Bronchial epithelial cell (primary cell): ENCODE results near the gene TOMM40. TPM values are rescaled to one million over a fixed set of nuclear protein-coding genes. Genes with fewer than 3 reads are reported as not detected.
"Not testable (repeated sequence)": the region's sequence is repeated elsewhere in the genome, so short reads cannot be mapped to it uniquely, and the experiment has no call there.

Experiments
- DNase-seq: peaks from one replicate; pipeline ENCODE4 v3.0.0-alpha.2; 2010; ENCODE audit warnings: low read depth
- FAIRE-seq: peaks from 2 replicates; lab custom pipeline; 2011; peaks lifted over from hg19 to GRCh38; lab: Jason Lieb, UNC
- H3K27me3 ChIP-seq: 2 replicates; pipeline ENCODE4 v1.5.1; 2011; ENCODE audit warnings: low read length; ENCODE audit not compliant: control insufficient read depth, insufficient read depth
- H3K36me3 ChIP-seq: 2 replicates; pipeline ENCODE4 v1.5.1; 2011; ENCODE audit warnings: low read length; ENCODE audit not compliant: control insufficient read depth, insufficient read depth
- H3K4me3 ChIP-seq: 2 replicates; pipeline ENCODE4 v1.5.1; 2011; ENCODE audit warnings: mild to moderate bottlenecking, low read depth, low read length, control low read depth
- total RNA-seq: library from RNA; depleted of rRNA; stranded (reverse); fragments of >200 nt; gene quantifications from 2 replicates; pipeline ENCODE4 v1.2.1, GENCODE V29; 2014
- TF ChIP-seq, protein P1 (sequence below): IDR thresholded peaks from 2 replicates; pipeline ENCODE4 v1.5.1; 2011; ENCODE audit warnings: mild to moderate bottlenecking, moderate library complexity, low read length, control low read depth, inconsistent platforms; ENCODE audit not compliant: insufficient read depth, severe bottlenecking

TOMM40 gene
- total RNA-seq, 1 donor from 2014 or later = 82.9 TPM

DNA sequence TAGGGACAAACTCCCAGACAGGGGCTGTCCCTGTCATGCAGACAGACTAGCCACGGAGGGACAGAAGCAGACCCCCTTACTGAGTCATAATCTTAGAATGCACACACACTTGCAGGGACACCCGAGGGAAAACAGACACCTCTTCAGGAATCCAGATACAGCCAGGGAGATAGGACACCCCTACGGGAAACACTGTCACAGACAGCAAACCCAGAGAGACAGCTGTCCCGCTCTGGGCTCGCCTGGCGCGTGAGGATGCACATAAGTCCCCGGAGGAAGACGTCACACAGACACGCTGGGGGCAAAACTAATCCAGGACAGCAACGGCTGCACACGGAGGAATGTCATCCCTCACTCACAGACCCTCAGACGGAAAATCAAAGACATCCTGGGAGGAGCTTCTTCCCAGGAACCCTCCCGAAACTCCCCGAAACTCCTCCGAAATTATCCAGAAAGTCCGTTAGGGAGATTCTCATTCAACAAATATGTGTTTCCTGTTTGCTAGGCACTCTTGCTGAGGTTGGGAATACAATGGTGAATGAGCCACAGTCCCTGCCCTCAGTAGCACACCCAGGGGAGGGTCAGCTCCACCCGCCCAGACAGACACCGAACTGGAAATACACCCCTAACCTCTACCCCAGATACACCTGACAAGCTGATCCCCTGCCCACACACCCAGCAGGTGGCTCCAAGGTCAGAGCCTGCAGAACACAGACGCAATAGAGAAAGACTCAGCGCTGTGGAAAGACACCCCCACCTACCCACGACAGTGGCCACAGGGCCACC is 15.2 kb upstream of the TOMM40 start:
- peaks cover 26% of the 10 kb centered on the region for H3K36me3 ChIP-seq
- TF ChIP-seq, protein P1, sequence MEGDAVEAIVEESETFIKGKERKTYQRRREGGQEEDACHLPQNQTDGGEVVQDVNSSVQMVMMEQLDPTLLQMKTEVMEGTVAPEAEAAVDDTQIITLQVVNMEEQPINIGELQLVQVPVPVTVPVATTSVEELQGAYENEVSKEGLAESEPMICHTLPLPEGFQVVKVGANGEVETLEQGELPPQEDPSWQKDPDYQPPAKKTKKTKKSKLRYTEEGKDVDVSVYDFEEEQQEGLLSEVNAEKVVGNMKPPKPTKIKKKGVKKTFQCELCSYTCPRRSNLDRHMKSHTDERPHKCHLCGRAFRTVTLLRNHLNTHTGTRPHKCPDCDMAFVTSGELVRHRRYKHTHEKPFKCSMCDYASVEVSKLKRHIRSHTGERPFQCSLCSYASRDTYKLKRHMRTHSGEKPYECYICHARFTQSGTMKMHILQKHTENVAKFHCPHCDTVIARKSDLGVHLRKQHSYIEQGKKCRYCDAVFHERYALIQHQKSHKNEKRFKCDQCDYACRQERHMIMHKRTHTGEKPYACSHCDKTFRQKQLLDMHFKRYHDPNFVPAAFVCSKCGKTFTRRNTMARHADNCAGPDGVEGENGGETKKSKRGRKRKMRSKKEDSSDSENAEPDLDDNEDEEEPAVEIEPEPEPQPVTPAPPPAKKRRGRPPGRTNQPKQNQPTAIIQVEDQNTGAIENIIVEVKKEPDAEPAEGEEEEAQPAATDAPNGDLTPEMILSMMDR = no peak

DNA sequence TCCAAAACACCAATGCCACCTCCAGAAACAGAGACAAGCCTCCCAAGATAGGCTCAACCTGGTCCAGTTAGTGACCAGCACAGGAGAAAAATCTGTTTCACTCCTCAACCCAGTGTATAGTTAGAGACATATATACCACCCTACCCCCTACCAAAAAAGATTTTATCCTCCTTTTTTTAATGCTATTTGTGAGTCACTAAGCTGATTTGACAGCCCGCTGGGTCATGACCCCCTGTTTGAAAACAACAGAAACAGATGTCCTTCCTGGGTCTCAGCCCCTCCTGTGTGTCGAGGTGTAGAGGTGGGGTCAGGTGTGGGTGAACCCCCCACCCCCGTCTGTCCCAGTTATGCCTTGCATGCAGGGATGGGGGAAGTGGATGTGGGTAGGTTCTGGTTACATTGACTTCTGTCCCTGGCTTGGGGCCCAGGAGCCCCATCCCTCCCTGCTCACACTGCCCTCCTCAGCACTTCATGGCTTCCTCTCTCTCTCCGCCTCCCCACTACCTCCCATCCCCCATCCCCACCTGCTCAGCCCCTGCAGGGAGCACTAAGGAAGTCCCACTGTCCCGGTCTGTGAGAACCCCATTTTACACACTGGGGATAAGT is 14.0 kb upstream of the TOMM40 start:
- FAIRE-seq = no peak
- TF ChIP-seq, protein P1 = no peak
- peaks cover 19% of the 10 kb centered on the region for H3K36me3 ChIP-seq
- no peak overlapping the region for H3K4me3 ChIP-seq
- H3K27me3 ChIP-seq = no peaks in the 10 kb centered on the region
- no peak for DNase-seq

More for the DNA sequence above, 15.2 kb upstream of the TOMM40 start:
- Histone ChIP-seq H3K27me3 (no peaks in the 10 kb centered on the region), H3K4me3 (no peak overlapping the region)
- DNase-seq = peak; percentile 60
- FAIRE-seq = peak; percentile 84

DNA sequence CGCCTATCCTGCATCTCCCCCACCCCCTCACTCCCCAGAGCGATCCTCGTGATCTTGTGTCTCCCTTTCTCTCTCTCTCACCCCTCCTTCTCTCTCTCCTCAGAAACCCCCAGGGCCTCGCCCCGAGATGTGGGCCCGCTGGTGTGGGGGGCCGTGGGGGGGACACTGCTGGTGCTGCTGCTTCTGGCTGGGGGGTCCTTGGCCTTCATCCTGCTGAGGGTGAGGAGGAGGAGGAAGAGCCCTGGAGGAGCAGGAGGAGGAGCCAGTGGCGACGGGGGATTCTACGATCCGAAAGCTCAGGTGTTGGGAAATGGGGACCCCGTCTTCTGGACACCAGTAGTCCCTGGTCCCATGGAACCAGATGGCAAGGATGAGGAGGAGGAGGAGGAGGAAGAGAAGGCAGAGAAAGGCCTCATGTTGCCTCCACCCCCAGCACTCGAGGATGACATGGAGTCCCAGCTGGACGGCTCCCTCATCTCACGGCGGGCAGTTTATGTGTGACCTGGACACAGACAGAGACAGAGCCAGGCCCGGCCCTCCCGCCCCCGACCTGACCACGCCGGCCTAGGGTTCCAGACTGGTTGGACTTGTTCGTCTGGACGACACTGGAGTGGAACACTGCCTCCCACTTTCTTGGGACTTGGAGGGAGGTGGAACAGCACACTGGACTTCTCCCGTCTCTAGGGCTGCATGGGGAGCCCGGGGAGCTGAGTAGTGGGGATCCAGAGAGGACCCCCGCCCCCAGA is 12.8 kb upstream of the TOMM40 start:
- Histone ChIP-seq H3K36me3 (peaks cover 14% of the 10 kb centered on the region), H3K27me3 (no peaks in the 10 kb centered on the region), H3K4me3 (no peak overlapping the region)
- FAIRE-seq = no peak
- DNase-seq = no peak
- TF ChIP-seq, protein P1 = no peak

DNA sequence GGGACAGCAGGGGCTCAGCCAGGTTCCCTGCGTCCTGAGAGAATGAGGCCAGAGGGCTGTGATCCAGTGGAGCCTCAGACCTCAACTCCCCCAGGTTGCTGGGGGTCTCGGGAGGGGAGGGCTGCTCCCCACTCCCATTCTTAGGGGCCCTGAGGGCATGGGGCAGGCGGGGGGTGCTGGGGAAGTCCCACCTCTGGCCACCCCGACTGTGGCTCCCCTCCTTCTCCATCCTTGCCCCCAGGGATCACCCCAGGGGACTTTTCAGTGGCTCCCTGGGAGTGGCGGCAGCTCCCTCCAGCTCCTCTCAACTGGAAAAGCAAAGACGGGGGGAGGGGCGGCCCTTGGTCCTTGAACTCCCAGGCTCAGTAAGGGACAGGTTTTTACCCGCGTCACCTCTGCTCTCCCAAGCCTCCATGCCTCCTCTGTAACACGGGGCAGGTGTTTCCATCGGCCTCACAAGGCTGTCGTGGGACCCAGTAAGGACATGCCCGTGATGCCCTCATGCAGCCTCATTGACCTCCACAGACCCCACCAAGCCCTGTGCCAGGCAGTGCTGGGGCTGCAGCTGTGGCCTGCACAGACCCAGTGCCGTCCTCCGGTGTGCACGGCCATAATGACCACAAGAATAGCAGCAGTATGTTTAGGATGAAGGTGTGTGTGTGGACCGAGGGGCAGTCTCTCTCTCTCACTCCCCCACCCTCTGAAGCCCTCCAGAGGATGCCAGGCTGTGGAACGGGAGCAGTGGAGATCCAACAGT is 11.6 kb upstream of the TOMM40 start:
- Histone ChIP-seq H3K4me3 (no peak overlapping the region), H3K36me3 (peaks cover 6% of the 10 kb centered on the region), H3K27me3 (no peaks in the 10 kb centered on the region)
- DNase-seq = no peak
- TF ChIP-seq, protein P1 = no peak
- FAIRE-seq = no peak

DNA sequence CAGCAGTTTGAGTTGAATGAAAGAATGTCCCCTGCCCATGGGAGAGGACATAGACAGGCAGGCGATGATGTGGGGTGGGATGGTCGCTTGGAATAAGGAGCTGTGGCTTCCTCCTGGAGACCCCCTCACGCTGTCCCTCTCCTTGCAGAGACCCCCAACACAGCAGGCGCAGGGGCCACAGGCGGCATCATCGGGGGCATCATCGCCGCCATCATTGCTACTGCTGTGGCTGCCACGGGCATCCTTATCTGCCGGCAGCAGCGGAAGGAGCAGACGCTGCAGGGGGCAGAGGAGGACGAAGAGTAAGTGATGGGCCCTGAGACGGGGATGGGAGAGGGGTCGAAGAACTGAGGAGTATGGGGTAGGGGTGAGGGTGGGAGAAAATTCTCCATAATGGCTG is 9.0 kb upstream of the TOMM40 start:
- TF ChIP-seq, protein P1 = no peak

DNA sequence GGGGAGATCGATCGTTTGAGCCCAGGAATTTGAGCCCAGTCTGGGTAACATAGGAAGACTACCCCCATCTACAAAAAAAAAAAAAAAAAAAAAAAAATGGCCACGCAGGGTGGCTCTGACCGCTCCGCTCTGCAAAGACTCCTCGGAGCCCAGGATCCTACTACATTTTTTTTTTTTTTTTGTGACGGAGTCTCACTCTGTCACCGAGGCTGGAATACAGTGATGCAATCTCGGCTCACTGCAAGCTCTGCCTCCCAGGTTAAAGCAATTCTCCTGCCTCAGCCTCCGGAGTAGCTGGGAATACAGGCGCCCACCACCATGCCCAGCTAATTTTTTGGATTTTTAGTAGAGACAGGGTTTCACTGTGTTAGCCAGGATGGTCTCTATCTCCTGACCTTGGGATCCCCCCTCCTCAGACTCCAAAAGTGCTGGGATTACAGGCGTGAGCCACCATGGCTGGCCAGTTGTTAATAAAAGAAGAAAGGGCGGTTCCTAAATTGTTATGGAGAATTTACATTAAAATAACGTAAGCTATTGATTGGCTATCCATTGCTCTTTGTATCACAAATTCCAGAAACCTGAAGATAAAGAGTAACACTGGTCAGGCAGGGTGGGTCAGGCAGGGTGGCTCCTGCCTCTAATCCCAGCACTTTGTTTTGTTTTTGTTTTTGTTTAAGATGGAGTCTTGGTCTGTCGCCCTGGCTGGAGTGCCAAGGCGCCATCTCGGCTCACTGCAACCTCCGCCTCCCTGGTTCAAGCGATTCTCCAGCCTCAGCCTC is 8.2 kb upstream of the TOMM40 start:
- not testable (repeated sequence) for FAIRE-seq, H3K36me3 ChIP-seq, DNase-seq

More for the DNA sequence above, 9.0 kb upstream of the TOMM40 start:
- Histone ChIP-seq H3K4me3 (no peak overlapping the region), H3K27me3 (no peaks in the 10 kb centered on the region), H3K36me3 (peaks cover 3% of the 10 kb centered on the region)
- no peak for DNase-seq
- no peak for FAIRE-seq

More for the DNA sequence above, 8.2 kb upstream of the TOMM40 start:
- H3K4me3 ChIP-seq, H3K27me3 ChIP-seq: not testable (repeated sequence)
